ENCODE results near the gene LPP.

LPP gene

GRCh38 chr3:188370081-188370830 is 216.3 kb downstream of the LPP start:
- no peak overlapping the region for H3K27ac ChIP-seq
- TF ChIP-seq CTCF (IDR thresholded peaks at IDR 0.05) (no peak), ZFX (IDR thresholded peaks at IDR 0.05; ENCODE audit: borderline replicate concordance) (no peak)

GRCh38 chr3:188378786-188379185 is 224.8 kb downstream of the LPP start:
- TF ChIP-seq ZFX (IDR thresholded peaks at IDR 0.05; ENCODE audit: borderline replicate concordance) (no peak), CTCF (IDR thresholded peaks at IDR 0.05) (no peak)
- H3K27ac ChIP-seq = no peak overlapping the region

- TF ChIP-seq ZFX (IDR thresholded peaks at IDR 0.05; ENCODE audit: borderline replicate concordance) (no peak), CTCF (IDR thresholded peaks at IDR 0.05) (no peak)
These were observed 226.3 kb downstream of the LPP start for GRCh38 chr3:188380252-188380651.

GRCh38 chr3:188380722-188381121 is 226.8 kb downstream of the LPP start:
- TF ChIP-seq ZFX (IDR thresholded peaks at IDR 0.05; ENCODE audit: borderline replicate concordance) (no peak), CTCF (IDR thresholded peaks at IDR 0.05) (no peak)
- no peak overlapping the region for H3K27ac ChIP-seq

More at GRCh38 chr3:188380252-188380651, 226.3 kb downstream of the LPP start:
- no peak overlapping the region for H3K27ac ChIP-seq

GRCh38 chr3:188383748-188384147 is 229.8 kb downstream of the LPP start:
- H3K27ac ChIP-seq = no peak overlapping the region

GRCh38 chr3:188385295-188385694 is 231.3 kb downstream of the LPP start:
- H3K27ac ChIP-seq = no peak overlapping the region
- TF ChIP-seq ZFX (IDR thresholded peaks at IDR 0.05; ENCODE audit: borderline replicate concordance) (no peak), CTCF (IDR thresholded peaks at IDR 0.05) (no peak)

More at GRCh38 chr3:188383748-188384147, 229.8 kb downstream of the LPP start:
- TF ChIP-seq ZFX (IDR thresholded peaks at IDR 0.05; ENCODE audit: borderline replicate concordance) = no peak
- TF ChIP-seq CTCF (IDR thresholded peaks at IDR 0.05) = no peak

GRCh38 chr3:188389711-188390342 is 235.9 kb downstream of the LPP start:
- no peak for TF ChIP-seq CTCF (IDR thresholded peaks at IDR 0.05)
- TF ChIP-seq ZFX (IDR thresholded peaks at IDR 0.05; ENCODE audit: borderline replicate concordance) = no peak
- no peak overlapping the region for H3K27ac ChIP-seq

Data from 22Rv1 (cell line).